Uterus (tissue), 2 donors: ENCODE measurements around the gene PUSL1.

Source experiments
- POLR2A ChIP-seq, 2 donors: fragments of 450-650 bp; IDR thresholded peaks; one replicate each; pipeline ENCODE4 v1.6.1; 2016; ENCODE audit warnings: antibody characterized with exemption in 2 of 2, mild to moderate bottlenecking in 1 of 2, moderate library complexity in 1 of 2
- TF ChIP-seq, protein P1 (sequence below), 4 experiments: fragments of 200-600 bp in 2 of 4; fragments of 450-650 bp in 2 of 4; sonication (generic) in 2 of 4; IDR thresholded peaks; one replicate each; pipeline ENCODE4 v1.5.1; 2016 to 2019; ENCODE audit warnings: antibody characterized with exemption in 4 of 4, mild to moderate bottlenecking in 2 of 4, moderate library complexity in 1 of 4

DNA sequence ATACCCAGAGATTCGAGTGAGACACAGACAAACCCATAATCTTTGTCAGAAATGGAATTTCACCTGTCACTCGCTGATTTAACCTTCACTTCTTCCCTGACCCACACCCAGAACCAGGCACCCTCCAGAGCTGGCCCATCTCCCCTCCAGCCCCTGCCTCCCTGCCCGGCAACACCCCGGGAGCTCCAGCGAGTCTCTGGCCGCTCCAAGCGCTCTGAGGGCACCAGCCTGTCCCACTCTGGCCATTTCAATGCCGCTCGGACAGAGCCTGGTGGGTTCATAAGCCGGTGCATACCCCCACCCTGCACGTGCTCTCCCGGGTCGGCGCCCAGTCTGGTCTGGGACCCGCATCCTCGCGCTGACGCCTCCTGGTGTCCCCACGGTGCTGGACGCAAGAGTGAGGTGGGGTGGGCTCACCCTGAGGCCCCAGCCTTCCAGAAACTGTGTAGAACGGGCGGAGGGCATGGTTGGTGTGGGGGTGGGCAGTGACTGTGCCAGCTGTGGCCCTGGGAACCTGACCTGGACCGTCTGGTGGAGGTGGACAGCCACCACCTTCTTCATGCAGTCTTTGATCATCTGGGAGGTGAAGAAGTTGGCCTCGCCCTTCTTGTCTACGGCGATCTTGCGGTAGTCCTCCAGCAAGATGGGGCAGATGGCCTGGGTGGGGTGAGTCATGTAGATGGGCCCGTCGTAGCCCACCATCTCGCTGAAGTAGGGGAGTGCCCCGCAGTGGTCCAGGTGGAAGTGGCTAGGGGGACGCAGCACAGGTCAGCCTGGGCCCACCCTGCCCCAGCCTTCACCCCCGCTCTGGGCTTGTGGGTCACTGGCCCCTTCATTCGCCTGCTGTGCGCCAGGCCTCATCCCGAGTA lies 10.6 kb downstream of the PUSL1 start:
- TF ChIP-seq, protein P1, sequence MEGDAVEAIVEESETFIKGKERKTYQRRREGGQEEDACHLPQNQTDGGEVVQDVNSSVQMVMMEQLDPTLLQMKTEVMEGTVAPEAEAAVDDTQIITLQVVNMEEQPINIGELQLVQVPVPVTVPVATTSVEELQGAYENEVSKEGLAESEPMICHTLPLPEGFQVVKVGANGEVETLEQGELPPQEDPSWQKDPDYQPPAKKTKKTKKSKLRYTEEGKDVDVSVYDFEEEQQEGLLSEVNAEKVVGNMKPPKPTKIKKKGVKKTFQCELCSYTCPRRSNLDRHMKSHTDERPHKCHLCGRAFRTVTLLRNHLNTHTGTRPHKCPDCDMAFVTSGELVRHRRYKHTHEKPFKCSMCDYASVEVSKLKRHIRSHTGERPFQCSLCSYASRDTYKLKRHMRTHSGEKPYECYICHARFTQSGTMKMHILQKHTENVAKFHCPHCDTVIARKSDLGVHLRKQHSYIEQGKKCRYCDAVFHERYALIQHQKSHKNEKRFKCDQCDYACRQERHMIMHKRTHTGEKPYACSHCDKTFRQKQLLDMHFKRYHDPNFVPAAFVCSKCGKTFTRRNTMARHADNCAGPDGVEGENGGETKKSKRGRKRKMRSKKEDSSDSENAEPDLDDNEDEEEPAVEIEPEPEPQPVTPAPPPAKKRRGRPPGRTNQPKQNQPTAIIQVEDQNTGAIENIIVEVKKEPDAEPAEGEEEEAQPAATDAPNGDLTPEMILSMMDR (IDR thresholded peaks at IDR 0.05), result no peak
- no peak for TF ChIP-seq POLR2A (IDR thresholded peaks at IDR 0.05)
